SH-SY5Y (cell line): ENCODE results near the gene MRPS23.

ENCODE experiments used
- GATA2 ChIP-seq: IDR thresholded peaks from 2 replicates; pipeline ENCODE4 v1.6.1; 2011; ENCODE audit warnings: mild to moderate bottlenecking, low read depth, low read length
- GATA3 ChIP-seq: IDR thresholded peaks from 2 replicates; pipeline ENCODE4 v1.6.1; 2011; ENCODE audit warnings: low read depth, mild to moderate bottlenecking, low read length, moderate library complexity

DNA sequence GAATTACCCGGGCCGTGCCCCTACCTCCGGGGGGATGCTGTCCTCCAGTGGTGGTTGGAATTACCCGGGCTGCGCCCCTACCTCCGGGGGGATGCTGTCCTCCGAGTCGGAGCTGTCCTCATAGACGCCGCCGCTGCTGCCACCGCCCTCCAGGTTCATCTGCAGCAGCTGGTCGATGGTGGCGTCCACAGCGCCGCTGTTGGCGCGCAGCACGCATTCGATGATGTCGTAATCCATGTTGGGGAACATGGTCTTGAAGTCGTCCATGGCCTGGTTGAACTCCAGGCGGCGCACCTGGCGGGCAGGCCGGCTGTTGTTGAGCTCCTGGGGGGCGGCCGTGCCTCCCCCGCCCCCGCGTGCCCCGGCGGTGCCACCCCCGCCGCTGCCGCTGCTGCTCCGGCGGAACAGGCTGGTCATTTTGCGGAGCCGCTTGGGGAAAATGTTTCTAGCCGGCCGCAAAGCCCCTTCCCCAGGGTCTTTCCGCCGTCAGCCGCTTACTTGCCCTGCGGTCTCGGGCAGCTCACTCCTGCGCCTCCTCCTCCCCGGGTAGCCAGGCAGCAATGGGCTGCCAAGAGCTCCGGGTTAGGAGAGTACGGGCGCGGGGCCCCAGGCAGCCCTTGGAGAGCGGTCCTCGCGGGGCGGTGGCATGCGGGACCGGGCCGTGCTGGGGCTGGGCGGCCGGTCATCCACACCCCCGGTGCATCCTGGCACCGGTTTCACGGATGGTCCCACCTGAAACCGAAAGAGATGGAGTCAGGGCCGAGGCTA lies 35.5 kb upstream of the MRPS23 start:
- TF ChIP-seq GATA2 (no peak), GATA3 (no peak)
